Transverse colon (tissue), 4 donors: ENCODE measurements around the gene DPAGT1. TPM values are rescaled to one million over a fixed set of nuclear protein-coding genes. Genes with fewer than 3 reads are reported as not detected.

ENCODE experiments used
- DNase-seq: peaks from one replicate; pipeline ENCODE4 v3.0.0-alpha.2; 2019
- H3K27ac ChIP-seq, 4 donors: fragments of 200-600 bp; sonication (generic); 2 replicates each; pipeline ENCODE4 v1.5.1; 2016 to 2018; ENCODE audit warnings: inconsistent platforms in 4 of 4
- H3K27me3 ChIP-seq: fragments of 200-600 bp; sonication (generic); 2 replicates; pipeline ENCODE4 v1.5.1; 2017; ENCODE audit warnings: inconsistent platforms
- H3K36me3 ChIP-seq, 4 donors: fragments of 200-600 bp; sonication (generic); 2 replicates each; pipeline ENCODE4 v1.5.1; 2017 to 2019; ENCODE audit warnings: inconsistent platforms in 4 of 4
- H3K4me1 ChIP-seq, 4 donors: fragments of 200-600 bp; sonication (generic); 2 replicates each; pipeline ENCODE4 v1.5.1; 2017 to 2020; ENCODE audit warnings: inconsistent platforms in 4 of 4
- H3K4me3 ChIP-seq, 4 donors: fragments of 200-600 bp; sonication (generic); 1 replicate in 1 of 4; 2 replicates in 3 of 4; pipeline versions ENCODE4 v1.5.1 to v1.6.1; 2017 to 2019; ENCODE audit warnings: inconsistent platforms in 4 of 4
- H3K9me3 ChIP-seq, 2 donors: fragments of 200-600 bp; sonication (generic); 2 replicates each; pipeline ENCODE4 v1.5.1; 2017 to 2019; ENCODE audit warnings: inconsistent platforms in 2 of 2
- EP300 ChIP-seq: sonication (generic); formaldehyde crosslinking; IDR thresholded peaks from one replicate; pipeline ENCODE4 v1.6.1; 2017; ENCODE audit warnings: antibody characterized with exemption, low read depth
- POLR2A ChIP-seq: fragments of 450-650 bp; IDR thresholded peaks from one replicate; pipeline ENCODE4 v1.6.1; 2016; ENCODE audit warnings: antibody characterized with exemption, mild to moderate bottlenecking, moderate library complexity
- POLR2AphosphoS5 ChIP-seq, 3 donors: sonication (generic); formaldehyde crosslinking; IDR thresholded peaks; one replicate each; pipeline ENCODE4 v1.6.1; 2016; ENCODE audit warnings: antibody characterized with exemption in 3 of 3
- WGBS, 2 donors: methylation state at CpG; one replicate each; pipeline ENCODE4 v1.1.5; 2018; ENCODE audit warnings: low coverage in 1 of 2; 5-methylcytosine and 5-hydroxymethylcytosine counted together
- in situ Hi-C, 4 donors: fragments of 200-750 bp; cut with MboI; loops; one replicate each; pipeline versions ENCODE4 v1.15.0 to v1.15.1; 2017; ENCODE audit warnings: low sequenced_read_pairs in 3 of 4, low pct_ligation_motif_present in 1 of 4, low pct_unique_long_range_greater_than_20kb in 1 of 4
- intact Hi-C: fragments of 100-400 bp; cut with DNase I; formaldehyde crosslinking; loops from one replicate; pipeline ENCODE4 v1.15.1; 2023; ENCODE audit warnings: low total_unique reads
- total RNA-seq, 4 donors: library from RNA; depleted of rRNA; stranded (reverse); fragments of >200 nt; gene quantifications; one replicate each; pipeline ENCODE4 v1.1.0, GENCODE V29; 2016
- TF ChIP-seq, protein P1 (sequence below), 5 experiments: fragments of 200-600 bp in 3 of 5; fragments of 450-650 bp in 2 of 5; sonication (generic) in 3 of 5; IDR thresholded peaks; 1 replicate in 2 of 5; 2 replicates in 3 of 5; pipeline ENCODE4 v1.5.1; 2016 to 2017; ENCODE audit warnings: antibody characterized with exemption in 5 of 5, inconsistent platforms in 3 of 5, mild to moderate bottlenecking in 2 of 5, moderate library complexity in 1 of 5

Gene DPAGT1
- total RNA-seq, 4 donors from 2014 or later: 4.5 to 63.9 (median 26.3) TPM

DNA sequence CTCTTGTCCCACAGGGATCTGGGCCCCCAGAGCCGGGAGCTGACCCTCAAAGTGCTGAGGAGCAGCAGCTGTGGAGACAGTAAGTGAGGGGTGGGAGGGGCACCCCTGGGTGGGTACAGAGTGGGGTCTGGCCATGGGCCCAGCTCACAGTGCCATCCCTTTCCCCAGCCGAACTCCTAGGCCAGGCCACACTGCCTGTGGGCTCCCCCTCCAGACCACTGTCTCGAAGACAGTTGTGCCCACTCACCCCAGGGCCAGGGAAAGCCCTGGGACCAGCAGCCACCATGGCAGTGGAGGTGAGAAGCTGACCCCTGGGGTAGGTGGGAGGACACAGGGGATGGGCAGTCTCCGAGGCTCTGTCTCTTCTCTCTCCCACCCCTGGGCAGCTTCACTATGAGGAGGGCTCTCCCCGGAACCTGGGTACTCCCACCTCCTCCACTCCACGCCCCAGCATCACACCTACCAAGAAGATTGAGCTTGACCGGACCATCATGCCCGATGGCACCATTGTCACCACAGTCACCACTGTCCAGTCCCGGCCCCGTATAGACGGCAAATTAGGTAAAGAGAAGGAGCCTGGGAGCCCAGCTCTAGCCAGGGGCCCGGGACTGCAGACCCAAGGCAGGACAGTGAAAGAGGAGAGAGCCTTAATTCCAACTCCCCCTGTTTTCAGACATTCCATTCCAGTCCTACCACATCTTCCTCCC, 10.8 kb upstream of the DPAGT1 start:
- no peak overlapping the region for H3K27ac ChIP-seq
- H3K4me1 ChIP-seq: peaks cover 6 to 21% (median 15%) of the 10 kb centered on the region in 4 donors
- intact Hi-C loops: no loop called here
- DNase-seq: no peak
- peaks cover 0 to 25% (median 0%) of the 10 kb centered on the region in 4 donors for H3K36me3 ChIP-seq
- H3K9me3 ChIP-seq: no peaks in the 10 kb centered on the region
- TF ChIP-seq EP300 (no peak), POLR2A (no peak), POLR2AphosphoS5 (IDR thresholded peaks at IDR 0.05) (no peak)
- TF ChIP-seq, protein P1, sequence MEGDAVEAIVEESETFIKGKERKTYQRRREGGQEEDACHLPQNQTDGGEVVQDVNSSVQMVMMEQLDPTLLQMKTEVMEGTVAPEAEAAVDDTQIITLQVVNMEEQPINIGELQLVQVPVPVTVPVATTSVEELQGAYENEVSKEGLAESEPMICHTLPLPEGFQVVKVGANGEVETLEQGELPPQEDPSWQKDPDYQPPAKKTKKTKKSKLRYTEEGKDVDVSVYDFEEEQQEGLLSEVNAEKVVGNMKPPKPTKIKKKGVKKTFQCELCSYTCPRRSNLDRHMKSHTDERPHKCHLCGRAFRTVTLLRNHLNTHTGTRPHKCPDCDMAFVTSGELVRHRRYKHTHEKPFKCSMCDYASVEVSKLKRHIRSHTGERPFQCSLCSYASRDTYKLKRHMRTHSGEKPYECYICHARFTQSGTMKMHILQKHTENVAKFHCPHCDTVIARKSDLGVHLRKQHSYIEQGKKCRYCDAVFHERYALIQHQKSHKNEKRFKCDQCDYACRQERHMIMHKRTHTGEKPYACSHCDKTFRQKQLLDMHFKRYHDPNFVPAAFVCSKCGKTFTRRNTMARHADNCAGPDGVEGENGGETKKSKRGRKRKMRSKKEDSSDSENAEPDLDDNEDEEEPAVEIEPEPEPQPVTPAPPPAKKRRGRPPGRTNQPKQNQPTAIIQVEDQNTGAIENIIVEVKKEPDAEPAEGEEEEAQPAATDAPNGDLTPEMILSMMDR (IDR thresholded peaks at IDR 0.05): no peak
- H3K4me3 ChIP-seq: no peak overlapping the region
- H3K27me3 ChIP-seq: no peaks in the 10 kb centered on the region
- in situ Hi-C loops: no loop called here
- WGBS, 2 donors: 88 to 93% methylated on average over 3 to 12 of the region's 12 CpGs

DNA sequence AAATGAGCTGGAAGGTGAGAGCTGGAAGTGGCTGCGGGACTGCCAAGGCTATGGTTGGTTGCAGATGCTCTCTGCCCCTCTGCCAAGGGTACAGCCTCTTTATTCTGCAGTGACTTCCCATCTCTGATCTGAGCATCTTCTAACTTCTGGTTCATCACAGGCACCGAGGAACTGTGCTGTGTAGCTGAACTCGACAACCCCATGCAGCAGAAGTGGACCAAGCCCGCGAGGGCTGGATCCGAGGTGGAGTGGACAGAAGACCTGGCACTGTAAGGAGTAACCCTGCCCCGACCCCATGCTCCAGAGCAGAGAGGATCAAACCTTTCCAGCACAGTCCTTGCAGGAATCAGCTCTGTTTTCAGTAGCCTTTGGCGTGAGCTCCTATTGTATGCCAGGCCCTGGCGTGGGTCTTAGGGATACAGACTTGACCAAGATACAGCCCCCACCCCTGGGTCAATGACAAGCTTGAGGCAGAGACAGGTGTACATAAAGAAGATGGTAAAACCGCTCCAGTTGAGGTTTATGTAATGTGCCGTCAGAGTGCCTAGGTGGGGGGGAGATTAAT, 9.8 kb upstream of the DPAGT1 start:
- Histone ChIP-seq H3K4me3 (no peak overlapping the region), H3K36me3 (peaks cover 0 to 25% (median 0%) of the 10 kb centered on the region in 4 donors), H3K4me1 (peaks cover 10 to 26% (median 18%) of the 10 kb centered on the region in 4 donors), H3K27me3 (no peaks in the 10 kb centered on the region), H3K27ac (no peak overlapping the region), H3K9me3 (no peaks in the 10 kb centered on the region)
- intact Hi-C loops (no loop called here), in situ Hi-C loops (no loop called here)
- TF ChIP-seq, protein P1 (IDR thresholded peaks at IDR 0.05): no peak
- TF ChIP-seq POLR2AphosphoS5 (IDR thresholded peaks at IDR 0.05): no peak
- no peak for TF ChIP-seq EP300
- TF ChIP-seq POLR2A: no peak
- WGBS, 2 donors: 95 to 100% methylated on average over 2 to 11 of the region's 11 CpGs
- DNase-seq: no peak

DNA sequence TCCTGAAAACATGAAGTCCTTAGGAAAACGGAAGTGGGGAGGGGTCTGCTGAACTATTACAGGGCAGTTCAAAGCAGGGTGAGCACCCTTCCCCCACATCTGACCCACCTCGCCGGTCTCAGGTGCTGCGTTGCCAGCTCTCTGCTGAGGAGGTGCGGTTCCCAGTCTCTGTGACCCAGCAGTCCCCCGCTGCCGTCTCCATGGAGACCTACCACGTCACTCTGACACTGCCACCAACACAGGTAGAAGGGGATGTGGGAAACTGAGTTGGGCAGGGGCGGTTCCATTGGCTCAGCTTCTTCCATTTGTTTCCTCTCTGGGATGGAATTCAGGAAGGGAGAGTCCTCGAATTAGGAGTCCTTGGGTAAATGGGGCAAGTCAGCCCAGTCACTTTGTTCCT, 8.8 kb upstream of the DPAGT1 start:
- peaks cover 0 to 22% (median 0%) of the 10 kb centered on the region in 4 donors for H3K36me3 ChIP-seq
- H3K4me3 ChIP-seq: no peak overlapping the region
- 82 to 87% methylated on average over 8 to 10 of the region's 10 CpGs for WGBS, 2 donors
- no peak for TF ChIP-seq POLR2A
- TF ChIP-seq, protein P1 (IDR thresholded peaks at IDR 0.05): no peak
- TF ChIP-seq POLR2AphosphoS5 (IDR thresholded peaks at IDR 0.05): no peak
- TF ChIP-seq EP300: no peak
- peaks cover 11 to 29% (median 20%) of the 10 kb centered on the region in 4 donors for H3K4me1 ChIP-seq
- no peak for DNase-seq
- no peaks in the 10 kb centered on the region for H3K27me3 ChIP-seq
- H3K27ac ChIP-seq: no peak overlapping the region
- in situ Hi-C loops (no loop called here), intact Hi-C loops (no loop called here)
- no peaks in the 10 kb centered on the region for H3K9me3 ChIP-seq

DNA sequence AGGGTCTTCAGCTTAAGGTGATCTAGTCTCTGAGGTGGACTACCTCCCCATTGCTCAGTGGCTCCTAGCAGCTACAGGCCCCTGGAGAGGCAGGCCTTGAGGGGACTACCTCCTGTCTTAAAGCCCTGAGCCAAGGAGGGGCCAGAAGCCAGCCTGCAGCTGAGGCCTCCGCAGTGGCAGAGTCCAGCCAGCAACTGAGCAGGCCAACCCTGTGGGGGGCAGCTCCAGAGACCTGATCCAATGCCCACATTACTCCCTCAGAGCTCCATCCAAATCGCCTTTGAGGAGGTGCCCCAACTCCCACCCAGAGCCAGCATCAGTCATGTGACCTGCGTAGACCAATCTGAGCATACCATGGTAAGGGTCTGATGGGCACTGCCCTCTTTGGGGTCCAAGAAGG, 8.2 kb upstream of the DPAGT1 start:
- Histone ChIP-seq H3K4me1 (peaks cover 11 to 29% (median 20%) of the 10 kb centered on the region in 4 donors), H3K9me3 (no peaks in the 10 kb centered on the region), H3K36me3 (peaks cover 0 to 22% (median 0%) of the 10 kb centered on the region in 4 donors), H3K27ac (no peak overlapping the region), H3K27me3 (no peaks in the 10 kb centered on the region), H3K4me3 (no peak overlapping the region)
- WGBS, 2 donors: 92% methylated on average over 3 of the region's 3 CpGs; no CpG with 5 or more reads in 1 of the 2 donors
- DNase-seq: no peak
- in situ Hi-C loops (no loop called here), intact Hi-C loops (no loop called here)
- TF ChIP-seq, protein P1 (IDR thresholded peaks at IDR 0.05): no peak
